GM23248 (cell line): ENCODE results near the gene MAG.

ENCODE experiments used
- EZH2 ChIP-seq: fragments of 200-600 bp; sonication (generic); IDR thresholded peaks from 2 replicates; pipeline ENCODE4 v1.6.1; 2018; ENCODE audit warnings: antibody characterized with exemption, mild to moderate bottlenecking; ENCODE audit not compliant: insufficient read depth, poor library complexity, severe bottlenecking
- EZH2phosphoT487 ChIP-seq: fragments of 200-600 bp; sonication (generic); IDR thresholded peaks from 2 replicates; pipeline ENCODE4 v1.6.1; 2018; ENCODE audit warnings: antibody characterized with exemption, moderate library complexity, mild to moderate bottlenecking, low read depth; ENCODE audit not compliant: insufficient read depth

DNA sequence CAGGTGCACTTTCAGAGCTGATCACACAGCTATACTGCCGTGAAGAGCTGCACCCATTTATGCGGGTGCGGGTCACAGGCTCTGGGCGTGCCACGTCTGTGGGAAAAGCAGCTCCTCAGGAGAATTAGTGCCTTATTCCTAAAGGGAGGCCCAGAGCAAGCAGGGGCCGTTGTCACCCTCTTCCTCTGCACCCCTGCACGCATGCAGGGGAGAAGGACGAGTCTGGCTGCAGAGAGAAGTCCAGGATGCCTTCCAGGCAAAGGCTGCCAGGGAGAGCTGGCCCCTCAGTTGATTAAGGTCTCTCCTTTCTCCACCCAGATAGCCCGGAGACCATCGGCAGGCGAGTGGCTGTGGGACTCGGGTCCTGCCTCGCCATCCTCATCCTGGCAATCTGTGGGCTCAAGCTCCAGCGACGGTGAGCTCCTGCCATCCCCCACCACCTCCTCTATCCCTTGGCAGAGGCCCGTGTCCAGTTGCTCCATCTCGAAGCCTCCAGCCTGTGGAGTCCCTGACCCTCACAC lies 52.6 kb downstream of the MAG start:
- no peak for TF ChIP-seq EZH2phosphoT487
- TF ChIP-seq EZH2 = no peak
